NCI-H446 treated with DMSO at 0.1 percent for 48 hours (cell line): ENCODE measurements around the gene CDHR2.

Source experiments
- DNase-seq: peaks from one replicate; lab custom pipeline; 2025; lab: John Stamatoyannopoulos, UW

Gene CDHR2

DNA sequence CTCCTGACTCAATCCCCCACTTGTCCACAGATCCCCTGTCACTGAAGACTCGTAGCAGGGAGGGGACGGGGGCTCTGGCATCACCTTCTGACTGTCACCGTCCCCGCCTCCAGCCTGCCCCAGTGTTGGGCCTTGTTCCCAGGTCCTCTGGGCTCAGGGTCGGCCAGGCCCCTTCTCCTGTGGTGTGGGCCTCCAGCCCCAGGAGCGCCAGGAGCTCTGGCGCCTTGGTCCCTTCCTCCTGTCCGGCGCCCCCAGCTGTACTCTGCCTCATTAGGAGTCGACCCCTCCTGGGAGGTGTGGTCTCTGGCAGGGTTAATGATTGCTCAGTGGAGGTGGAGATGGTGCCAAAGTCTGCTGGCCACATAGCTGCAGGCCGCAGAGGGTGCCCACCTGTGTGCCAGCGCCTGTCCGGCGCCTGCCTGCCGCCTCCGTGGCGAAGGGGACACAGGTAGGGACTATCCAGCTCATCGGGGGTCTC is at the start of gene CDHR2:
CDHR2 (plus strand) TSS at position 376 of the 478 bp plus-strand sequence. CDS start 16,011 bp downstream, outside the sequence.
- no peak for DNase-seq

DNA sequence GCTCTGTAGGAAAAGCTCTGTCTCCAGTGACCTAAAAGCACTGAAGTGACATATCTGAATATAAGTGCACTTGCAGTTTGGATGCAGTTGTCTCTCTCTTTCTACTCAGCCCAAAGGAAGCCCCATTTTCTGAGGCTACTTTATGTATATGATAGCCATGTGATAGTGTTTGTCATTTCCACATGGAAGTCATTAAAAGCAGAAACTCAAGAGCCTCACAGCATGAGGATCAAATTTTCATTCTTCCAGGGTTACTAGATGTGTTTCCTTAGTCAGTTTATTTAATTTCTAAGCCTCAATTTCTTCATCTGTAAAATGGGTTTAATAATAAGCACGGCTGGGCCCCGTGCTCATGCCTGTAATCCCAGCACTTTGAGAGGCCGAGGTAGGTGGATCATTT is 48.6 kb upstream of the CDHR2 start:
- no peak for DNase-seq

DNA sequence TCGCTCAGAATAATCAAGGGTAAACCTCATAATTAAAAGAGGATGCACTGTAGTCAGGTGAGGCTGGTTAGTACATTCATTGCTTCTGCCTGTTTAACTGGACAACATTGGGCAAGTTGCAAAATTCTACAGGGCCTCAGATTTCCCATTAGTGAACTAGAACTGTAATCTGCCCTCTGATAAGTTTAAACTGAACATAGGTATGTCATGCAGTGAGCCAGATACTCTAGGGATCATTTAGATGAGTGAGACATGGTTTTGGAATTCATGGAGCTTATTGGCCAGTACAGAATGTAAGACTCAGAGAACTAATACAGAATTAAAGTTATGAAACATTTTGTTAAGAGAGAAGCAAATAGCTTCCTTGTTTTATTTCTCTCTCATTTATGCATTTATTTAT is 47.8 kb upstream of the CDHR2 start:
- no peak for DNase-seq

GRCh38 chr5:176503496-176503895 is 45.6 kb upstream of the CDHR2 start:
- DNase-seq: no peak

DNA sequence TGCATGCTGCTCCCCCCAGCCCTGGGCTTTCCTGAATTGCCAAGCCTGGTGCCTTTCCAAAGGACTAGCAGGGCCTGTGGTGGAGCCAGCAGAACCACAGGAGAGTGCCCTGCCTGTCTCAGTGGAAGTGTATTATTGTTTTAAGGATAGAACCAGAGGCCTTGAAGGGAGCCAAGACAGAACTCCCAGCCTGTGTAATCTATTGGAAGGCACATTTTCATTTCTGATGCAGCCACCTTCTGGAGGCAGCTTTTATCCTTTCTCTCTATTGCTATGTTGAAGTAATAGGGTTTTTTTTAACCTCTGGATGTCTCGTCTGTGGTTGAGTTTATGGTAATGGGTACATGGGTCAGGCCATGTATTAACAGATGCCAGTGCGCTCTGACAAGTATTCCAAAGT is 41.2 kb upstream of the CDHR2 start:
- no peak for DNase-seq

- DNase-seq: no peak
These were observed 40.5 kb upstream of the CDHR2 start for GRCh38 chr5:176508603-176509002.

GRCh38 chr5:176513788-176514187 is 35.4 kb upstream of the CDHR2 start:
- DNase-seq: no peak

- DNase-seq: no peak
These were observed 34.7 kb upstream of the CDHR2 start for GRCh38 chr5:176514244-176514950.

DNA sequence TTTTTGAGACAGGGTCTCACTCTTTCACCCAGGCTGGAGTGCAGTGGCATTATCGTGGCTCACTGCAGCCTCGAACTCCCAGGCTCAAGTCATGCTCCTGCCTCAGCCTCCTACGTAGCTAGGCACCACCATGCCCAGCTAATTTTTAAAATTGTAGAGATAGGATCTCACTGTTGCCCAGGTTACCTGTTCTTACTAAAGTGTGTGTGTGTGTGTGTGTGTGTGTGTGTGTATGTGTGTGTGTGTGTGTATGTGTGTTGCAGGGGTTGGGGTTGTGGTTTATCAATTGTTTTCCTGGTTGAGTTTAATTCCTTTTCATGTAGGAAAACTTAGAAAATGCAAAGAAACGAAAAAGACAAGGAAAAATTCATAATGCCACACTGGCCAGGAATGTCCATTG is 33.7 kb upstream of the CDHR2 start:
- no peak for DNase-seq

GRCh38 chr5:176517053-176517661 is 32.0 kb upstream of the CDHR2 start:
- DNase-seq: no peak

GRCh38 chr5:176519810-176520720 is 29.1 kb upstream of the CDHR2 start:
- DNase-seq: no peak

- no peak for DNase-seq
These were observed 27.9 kb upstream of the CDHR2 start for GRCh38 chr5:176521286-176521685.

- no peak for DNase-seq
These were observed 27.4 kb upstream of the CDHR2 start for GRCh38 chr5:176521699-176522263.

DNA sequence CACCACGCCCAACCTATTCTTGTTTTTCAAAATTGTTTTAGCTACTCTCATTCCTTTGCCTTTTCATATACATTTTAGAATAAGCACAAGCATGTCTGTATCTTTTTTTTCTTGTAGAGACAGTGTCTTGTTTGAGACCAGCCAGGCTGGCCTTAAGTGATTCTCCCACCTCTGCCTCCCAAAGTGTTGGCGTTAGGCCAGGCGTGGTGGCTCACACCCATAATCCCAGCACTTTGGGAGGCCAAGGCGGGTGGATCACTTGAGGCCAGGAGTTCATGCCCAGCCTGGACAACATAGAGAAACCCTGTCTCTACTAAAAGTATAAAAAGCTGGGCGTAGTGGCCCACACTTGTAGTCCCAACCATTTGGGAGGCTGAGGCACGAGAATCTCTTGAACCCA is 25.0 kb upstream of the CDHR2 start:
- no peak for DNase-seq

GRCh38 chr5:176524987-176525386 is 24.2 kb upstream of the CDHR2 start:
- DNase-seq: no peak

DNA sequence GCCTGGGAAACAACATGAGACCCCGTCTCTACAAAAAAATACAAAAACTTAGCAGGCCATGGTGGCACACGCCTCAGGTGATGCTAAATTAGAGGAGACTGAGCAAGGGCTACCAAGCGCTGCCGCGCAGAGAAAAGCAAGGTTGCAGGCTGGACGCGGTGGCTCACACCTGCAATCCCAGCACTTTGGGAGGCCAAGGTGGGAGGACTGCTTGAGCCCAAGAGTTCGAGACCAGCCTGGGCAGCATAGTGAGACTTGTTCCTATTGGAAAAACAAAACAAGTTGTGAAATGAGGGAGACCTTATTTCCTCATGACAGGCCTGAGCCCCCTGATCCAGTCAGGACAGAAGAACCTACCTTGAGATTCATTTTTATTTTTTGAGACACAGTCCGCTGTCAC is 23.5 kb upstream of the CDHR2 start:
- DNase-seq: no peak

DNA sequence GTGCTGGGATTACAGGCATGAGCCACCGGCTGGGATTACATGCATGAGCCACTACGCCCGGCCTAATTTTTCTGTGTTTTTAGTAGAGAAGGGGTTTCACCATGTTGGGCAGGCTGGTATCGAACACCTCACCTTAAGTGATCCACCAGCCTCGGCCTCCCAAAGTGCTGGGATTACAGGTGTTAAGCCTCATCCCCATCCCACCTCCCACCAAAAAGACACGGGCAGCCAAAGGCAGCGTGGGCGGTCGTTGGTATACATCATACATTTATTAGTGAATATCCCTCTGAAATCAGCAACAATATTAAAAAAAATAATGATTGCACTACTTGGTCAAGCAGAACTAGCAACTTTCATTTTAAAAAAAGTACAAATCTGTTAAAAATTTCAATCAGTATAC is 22.7 kb upstream of the CDHR2 start:
- no peak for DNase-seq

DNA sequence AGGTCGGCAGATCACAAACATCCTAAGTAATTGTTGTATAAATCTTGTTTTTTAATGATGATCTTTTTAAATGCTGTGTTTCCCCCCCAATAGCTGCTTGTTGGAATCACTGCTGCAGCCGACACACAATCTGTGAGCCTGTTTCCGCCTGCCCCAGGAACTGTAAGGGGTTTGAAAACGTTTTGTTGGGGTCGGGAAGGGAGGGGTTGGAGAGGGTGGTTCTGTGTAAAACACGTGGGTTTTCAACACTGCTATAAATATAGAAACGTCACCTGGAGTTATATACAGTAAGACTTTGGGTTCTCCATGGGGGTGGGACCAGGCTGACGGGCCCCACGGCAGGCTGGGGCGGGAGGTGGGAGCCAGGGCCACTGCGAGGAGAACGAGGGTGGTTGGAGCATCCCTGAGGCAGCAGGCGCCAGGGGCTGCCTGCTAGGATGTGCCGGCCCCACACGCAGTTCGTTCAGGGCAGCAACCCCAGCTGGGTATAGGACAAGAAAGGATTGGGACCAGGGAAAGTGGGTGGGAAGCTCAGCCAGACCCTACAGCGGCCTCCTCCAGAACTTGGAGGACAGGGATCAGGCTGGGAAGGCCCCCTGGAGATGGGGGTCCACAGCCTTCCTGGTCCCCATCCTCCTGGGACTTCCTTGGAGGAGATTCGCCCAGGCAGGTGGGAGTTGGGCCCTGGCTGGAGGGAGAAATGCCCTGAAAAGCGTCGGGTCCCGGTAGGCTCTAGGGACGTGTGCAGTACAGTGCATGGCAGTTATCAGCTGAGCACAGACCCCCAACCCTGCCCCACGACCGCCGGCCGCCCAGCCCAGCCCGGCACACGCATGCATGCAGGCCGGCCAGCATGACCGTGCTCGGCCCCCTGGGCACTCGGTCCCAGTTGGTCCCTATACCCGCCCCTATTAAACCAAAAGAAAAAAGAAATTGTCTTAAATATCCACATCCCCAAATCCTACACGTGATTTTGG is 21.6 kb upstream of the CDHR2 start:
- no peak for DNase-seq

- DNase-seq: no peak
These were observed 20.8 kb upstream of the CDHR2 start for GRCh38 chr5:176528301-176528700.

GRCh38 chr5:176528761-176529115 is 20.4 kb upstream of the CDHR2 start:
- no peak for DNase-seq

DNA sequence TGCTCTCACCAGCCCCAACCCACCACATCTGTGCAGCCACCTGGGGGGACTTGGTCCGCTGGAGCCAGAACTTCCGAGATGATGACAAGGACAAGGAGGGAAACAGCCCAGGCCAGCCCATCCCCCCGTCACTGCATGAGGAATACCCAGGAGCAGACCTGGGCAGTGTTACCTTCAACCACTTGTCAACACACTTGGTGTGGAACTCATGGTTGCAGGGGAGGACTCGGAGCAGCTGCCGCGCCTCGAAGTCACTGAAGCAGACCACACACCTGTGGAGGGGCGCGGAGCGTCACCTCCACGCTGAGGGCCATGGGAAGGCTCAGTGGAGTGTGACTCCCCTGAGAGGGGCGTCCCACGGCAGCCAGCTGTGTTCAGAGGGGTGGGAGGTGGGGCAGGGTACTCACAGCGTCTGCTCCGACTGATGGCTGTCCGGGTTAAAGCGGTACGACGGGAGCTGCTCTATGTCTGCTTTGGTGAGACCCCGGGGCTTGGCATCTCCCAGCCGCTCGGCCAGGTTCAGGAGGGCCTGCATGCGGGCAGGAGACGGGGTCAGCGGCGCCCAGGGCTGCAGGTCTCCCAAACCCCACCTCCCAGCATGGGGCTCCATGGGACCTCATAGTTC is 19.9 kb upstream of the CDHR2 start:
- DNase-seq: no peak
